Caco-2 (cell line): ENCODE data around the gene NOL9. TPM values are rescaled to one million over a fixed set of nuclear protein-coding genes. Genes with fewer than 3 reads are reported as not detected.

Experiments
- BruUV-seq: library from RNA; stranded (reverse); fragments of 400-500 nt; replicated peaks from 2 replicates; lab custom pipeline; 2021; lab: Mats Ljungman, UMichigan
- CTCF ChIA-PET: fragments of 300-600 bp; sonication (Branson Sonifier 250); formaldehyde crosslinking; loops from one replicate; lab custom pipeline; 2022; ENCODE audit warnings: antibody characterized with exemption; lab: Charles Lee
- POLR2A ChIA-PET: fragments of 300-600 bp; sonication (Branson Sonifier 250); formaldehyde crosslinking; loops from one replicate; lab custom pipeline; 2022; ENCODE audit warnings: antibody characterized with exemption; lab: Charles Lee
- DNase-seq, 2 experiments: peaks; one replicate each; pipeline versions ENCODE4 v3.0.0 to v3.0.0-alpha.2; 2020 to 2022
- H3K27me3 ChIP-seq: replicated peaks from 2 replicates; pipeline ENCODE4 v1.6.0; 2011; ENCODE audit warnings: low read length; ENCODE audit not compliant: control insufficient read depth, insufficient read depth
- H3K36me3 ChIP-seq: 2 replicates; pipeline ENCODE4 v1.5.1; 2011; ENCODE audit warnings: low read length; ENCODE audit not compliant: control insufficient read depth, insufficient read depth
- H3K4me1 ChIP-seq: fragments of 250-450 bp; sonication (Bioruptor Pico); 2 replicates; pipeline ENCODE4 v1.5.1; 2020; ENCODE audit warnings: mild to moderate bottlenecking
- H3K4me3 ChIP-seq: 2 replicates; pipeline ENCODE4 v1.5.1; 2011; ENCODE audit warnings: low read depth, mild to moderate bottlenecking, control low read depth, low read length
- H3K9me3 ChIP-seq: fragments of 250-450 bp; sonication (Bioruptor Pico); 2 replicates; pipeline ENCODE4 v1.5.1; 2020; ENCODE audit warnings: mild to moderate bottlenecking, moderate library complexity
- H3K27ac Mint-ChIP-seq: one replicate; pipeline ENCODE4 v1.8.0; 2022; ENCODE audit warnings: mixed read lengths; ENCODE audit not compliant: unreplicated experiment
- H3K27me3 Mint-ChIP-seq: one replicate; pipeline ENCODE4 v1.8.0; 2022; ENCODE audit warnings: mixed read lengths; ENCODE audit not compliant: insufficient read depth, unreplicated experiment
- H3K36me3 Mint-ChIP-seq: one replicate; pipeline ENCODE4 v1.8.0; 2022; ENCODE audit warnings: mild to moderate bottlenecking, mixed read lengths; ENCODE audit not compliant: insufficient read depth, unreplicated experiment
- H3K4me1 Mint-ChIP-seq: one replicate; pipeline ENCODE4 v1.8.0; 2022; ENCODE audit warnings: low read depth, mixed read lengths; ENCODE audit not compliant: unreplicated experiment
- H3K4me3 Mint-ChIP-seq: one replicate; pipeline ENCODE4 v1.8.0; 2022; ENCODE audit warnings: mild to moderate bottlenecking, moderate library complexity, mixed read lengths; ENCODE audit not compliant: unreplicated experiment
- H3K9me3 Mint-ChIP-seq: one replicate; pipeline ENCODE4 v1.8.0; 2022; ENCODE audit warnings: mixed read lengths; ENCODE audit not compliant: unreplicated experiment
- intact Hi-C: fragments of 100-400 bp; cut with micrococcal nuclease; formaldehyde crosslinking; loops from one replicate; pipeline ENCODE4 v1.10.0; 2022; ENCODE audit not compliant: unreplicated experiment
- total RNA-seq: library from RNA; stranded (reverse); gene quantifications from 2 replicates; pipeline ENCODE4 v1.2.3, GENCODE V29; 2022
- TF ChIP-seq, protein P1 (sequence below), 2 experiments: fragments of 200-600 bp in 1 of 2; IDR thresholded peaks; 1 replicate in 1 of 2; 2 replicates in 1 of 2; pipeline versions ENCODE4 v1.5.1 to v1.8.0; 2011 to 2022; ENCODE audit warnings: antibody characterized with exemption in 1 of 2, control low read depth in 1 of 2, inconsistent platforms in 1 of 2, low read depth in 1 of 2, low read length in 1 of 2, mild to moderate bottlenecking in 1 of 2, moderate library complexity in 1 of 2; ENCODE audit not compliant: insufficient read depth in 1 of 2, severe bottlenecking in 1 of 2, unreplicated experiment in 1 of 2

Gene NOL9
- total RNA-seq, 1 experiment from 2014 or later: 33.6 TPM

- Mint-ChIP-seq H3K4me1 (peaks cover 9% of the 10 kb centered on the region), H3K9me3 (no peaks in the 10 kb centered on the region), H3K36me3 (no peaks in the 10 kb centered on the region), H3K4me3 (peak overlapping the region; percentile 48), H3K27ac (no peak overlapping the region), H3K27me3 (no peaks in the 10 kb centered on the region)
- Histone ChIP-seq H3K9me3 (no peaks in the 10 kb centered on the region), H3K27me3 (no peaks in the 10 kb centered on the region), H3K4me1 (0 out of 2 replicates have a peak, but pooled peaks cover 4% of the 10 kb centered on the region), H3K4me3 (peak overlapping the region; percentile 39), H3K36me3 (no peaks in the 10 kb centered on the region)
- DNase-seq: no peak
- TF ChIP-seq, protein P1, sequence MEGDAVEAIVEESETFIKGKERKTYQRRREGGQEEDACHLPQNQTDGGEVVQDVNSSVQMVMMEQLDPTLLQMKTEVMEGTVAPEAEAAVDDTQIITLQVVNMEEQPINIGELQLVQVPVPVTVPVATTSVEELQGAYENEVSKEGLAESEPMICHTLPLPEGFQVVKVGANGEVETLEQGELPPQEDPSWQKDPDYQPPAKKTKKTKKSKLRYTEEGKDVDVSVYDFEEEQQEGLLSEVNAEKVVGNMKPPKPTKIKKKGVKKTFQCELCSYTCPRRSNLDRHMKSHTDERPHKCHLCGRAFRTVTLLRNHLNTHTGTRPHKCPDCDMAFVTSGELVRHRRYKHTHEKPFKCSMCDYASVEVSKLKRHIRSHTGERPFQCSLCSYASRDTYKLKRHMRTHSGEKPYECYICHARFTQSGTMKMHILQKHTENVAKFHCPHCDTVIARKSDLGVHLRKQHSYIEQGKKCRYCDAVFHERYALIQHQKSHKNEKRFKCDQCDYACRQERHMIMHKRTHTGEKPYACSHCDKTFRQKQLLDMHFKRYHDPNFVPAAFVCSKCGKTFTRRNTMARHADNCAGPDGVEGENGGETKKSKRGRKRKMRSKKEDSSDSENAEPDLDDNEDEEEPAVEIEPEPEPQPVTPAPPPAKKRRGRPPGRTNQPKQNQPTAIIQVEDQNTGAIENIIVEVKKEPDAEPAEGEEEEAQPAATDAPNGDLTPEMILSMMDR (IDR thresholded peaks at IDR 0.05; ENCODE audit: insufficient read depth in 1 of 2, low read depth in 1 of 2, low read length in 1 of 2, severe bottlenecking in 1 of 2, unreplicated experiment in 1 of 2): no peak
- ChIA-PET CTCF (interaction anchor here (1.1 to 1.7 kb wide), 2 partner anchors 9 to 45 kb away, joined by 5 to 6 read pairs; no protein-coding TSS in a partner anchor), POLR2A (no interaction called here)
- no TSS peak for BruUV-seq
- intact Hi-C loops: loop anchor here (1.0 kb wide), 1 partner anchor 38 kb away; no protein-coding TSS in a partner anchor
These were observed 68.9 kb downstream of the NOL9 start for GRCh38 chr1:6485168-6486101.

DNA sequence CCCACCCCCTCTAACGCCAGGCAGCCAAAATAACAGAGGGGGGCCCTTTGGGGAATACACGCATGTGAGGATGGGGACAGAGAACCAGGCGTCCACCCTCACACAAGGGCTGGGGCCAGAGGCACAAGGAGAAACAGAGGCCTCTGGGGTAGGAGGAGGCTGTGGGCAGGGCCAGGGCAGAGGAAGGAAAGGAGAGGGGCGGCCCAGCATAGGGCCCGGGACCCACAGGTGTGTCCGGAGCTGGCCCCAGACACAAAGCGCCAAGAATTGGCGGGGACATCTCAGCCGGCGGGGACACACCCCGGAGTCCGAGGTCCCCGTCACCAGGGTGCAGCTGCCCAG, 69.5 kb downstream of the NOL9 start:
- POLR2A ChIA-PET: no interaction called here
- CTCF ChIA-PET: no interaction called here
- H3K27me3 Mint-ChIP-seq: no peaks in the 10 kb centered on the region

GRCh38 chr1:6483761-6484117, 70.6 kb downstream of the NOL9 start:
- no peak overlapping the region for H3K4me3 Mint-ChIP-seq
- ChIA-PET CTCF (interaction anchor here (0.6 to 1.1 kb wide), 2 partner anchors 11 to 61 kb away, joined by 3 to 4 read pairs; no protein-coding TSS in a partner anchor), POLR2A (no interaction called here)
- H3K9me3 Mint-ChIP-seq: no peaks in the 10 kb centered on the region
- intact Hi-C loops: no loop called here
- no TSS peak for BruUV-seq
- TF ChIP-seq, protein P1 (IDR thresholded peaks at IDR 0.05; ENCODE audit: insufficient read depth in 1 of 2, low read depth in 1 of 2, low read length in 1 of 2, severe bottlenecking in 1 of 2, unreplicated experiment in 1 of 2): no peak
- no peak for DNase-seq
- H3K36me3 Mint-ChIP-seq: no peaks in the 10 kb centered on the region
- Histone ChIP-seq H3K36me3 (no peaks in the 10 kb centered on the region), H3K4me1 (no peaks in the 10 kb centered on the region), H3K4me3 (no peak overlapping the region), H3K9me3 (no peaks in the 10 kb centered on the region), H3K27me3 (no peaks in the 10 kb centered on the region)
- H3K27me3 Mint-ChIP-seq: no peaks in the 10 kb centered on the region
- no peak overlapping the region for H3K27ac Mint-ChIP-seq
- peaks cover 9% of the 10 kb centered on the region for H3K4me1 Mint-ChIP-seq

More for the DNA sequence above, 69.5 kb downstream of the NOL9 start:
- no peaks in the 10 kb centered on the region for H3K36me3 Mint-ChIP-seq
- no peak overlapping the region for H3K27ac Mint-ChIP-seq
- TF ChIP-seq, protein P1 (IDR thresholded peaks at IDR 0.05; ENCODE audit: insufficient read depth in 1 of 2, low read depth in 1 of 2, low read length in 1 of 2, severe bottlenecking in 1 of 2, unreplicated experiment in 1 of 2): no peak
- H3K4me3 Mint-ChIP-seq: peak overlapping the region; percentile 50
- no peaks in the 10 kb centered on the region for H3K9me3 Mint-ChIP-seq
- Histone ChIP-seq H3K4me1 (0 out of 2 replicates have a peak, but pooled peaks cover 3% of the 10 kb centered on the region), H3K9me3 (no peaks in the 10 kb centered on the region), H3K4me3 (peak overlapping the region; percentile 39), H3K27me3 (no peaks in the 10 kb centered on the region), H3K36me3 (no peaks in the 10 kb centered on the region)
- no TSS peak for BruUV-seq
- DNase-seq: no peak
- H3K4me1 Mint-ChIP-seq: peaks cover 9% of the 10 kb centered on the region
- intact Hi-C loops: no loop called here
